ENCODE measurements around the gene TMEM52. TPM values are rescaled to one million over a fixed set of nuclear protein-coding genes. Genes with fewer than 3 reads are reported as not detected.

TMEM52 gene
- total and polyA plus RNA-seq, 9 of the 15 experiments (the other 6 are each of a cell fraction or from before 2014, with no cell fraction given) = 0.37 to 22.5 (median 6.8) TPM

- TF ChIP-seq JUND (IDR thresholded peaks at IDR 0.05; ENCODE audit: borderline replicate concordance, low read depth, low read length) = 0 out of 2 replicates have a peak, but pooled peaks have one; percentile 19
- no peak for TF ChIP-seq JUND (tag; IDR thresholded peaks at IDR 0.05; ENCODE audit: borderline replicate concordance, low read depth, low read length)
- no peak for TF ChIP-seq E4F1 (CRISPR knock-in tag; IDR thresholded peaks at IDR 0.05; ENCODE audit: borderline replicate concordance)
- no peak for TF ChIP-seq MYBL2 (IDR thresholded peaks at IDR 0.05; ENCODE audit: low read depth)
- no peak for TF ChIP-seq MYBL2 (CRISPR knock-in tag; IDR thresholded peaks at IDR 0.05; ENCODE audit: borderline replicate concordance)
- no peak for TF ChIP-seq ILK (tag; IDR thresholded peaks at IDR 0.05; ENCODE audit: borderline replicate concordance, low read depth)
- no peak for TF ChIP-seq ZNF592 (IDR thresholded peaks at IDR 0.05)
- TF ChIP-seq ZNF696 (CRISPR knock-in tag; conservative IDR thresholded peaks at IDR 0.05) = no peak
- no peak for TF ChIP-seq EZH2 (IDR thresholded peaks at IDR 0.05; ENCODE audit: borderline replicate concordance, low read depth, low read length)
- no peak for TF ChIP-seq LEF1 (IDR thresholded peaks at IDR 0.05)
- no peak for TF ChIP-seq POLR3G (IDR thresholded peaks at IDR 0.05; ENCODE audit: extremely low read depth, insufficient read length, insufficient replicate concordance)
- TF ChIP-seq SIN3A (IDR thresholded peaks at IDR 0.05; ENCODE audit: borderline replicate concordance in 2 of 2, control insufficient read depth in 1 of 2, low read depth in 2 of 2, low read length in 2 of 2) = peak in 1 of 2 experiments; percentile 51; a peak in 2 of 4 replicates
- no peak for TF ChIP-seq CC2D1A (IDR thresholded peaks at IDR 0.05)
- no peak for TF ChIP-seq ARID2 (IDR thresholded peaks at IDR 0.05)
- TF ChIP-seq ZNF41 (CRISPR knock-in tag; conservative IDR thresholded peaks at IDR 0.05) = no peak
- TF ChIP-seq STAT5B (CRISPR knock-in tag; IDR thresholded peaks at IDR 0.05) = no peak
- TF ChIP-seq MCM5 (IDR thresholded peaks at IDR 0.05; ENCODE audit: low read depth) = no peak
- TF ChIP-seq ETS2 (tag; IDR thresholded peaks at IDR 0.05; ENCODE audit: borderline replicate concordance, poor library complexity, severe bottlenecking) = no peak
- no peak for TF ChIP-seq ZZZ3 (IDR thresholded peaks at IDR 0.05)
- no peak for TF ChIP-seq PKNOX1 (IDR thresholded peaks at IDR 0.05)
- TF ChIP-seq ZNF146 (CRISPR knock-in tag; IDR thresholded peaks at IDR 0.05; ENCODE audit: unreplicated experiment) = no peak
- TF ChIP-seq ZSCAN29 (IDR thresholded peaks at IDR 0.05) = no peak
These were observed 29.1 kb downstream of the TMEM52 start (continued) for GRCh38 chr1:1889847-1890505.

All from K562 (cell line).